IMR-90 (cell line): Measurements from ENCODE around the gene SENP5. TPM values are rescaled to one million over a fixed set of nuclear protein-coding genes. Genes with fewer than 3 reads are reported as not detected.

Experiments used
- ATAC-seq: fragments of 200-7000 bp; cut with Tn5 transposase; 2 replicates; pipeline ENCODE4 v1.9.1; 2020; ENCODE audit warnings: low read depth, mild to moderate bottlenecking, moderate library complexity
- BruUV-seq: library from RNA; stranded (reverse); fragments of 400-500 nt; replicated peaks from 2 replicates; lab custom pipeline; 2021; lab: Mats Ljungman, UMichigan
- CTCF ChIA-PET: fragments of 300-600 bp; formaldehyde crosslinking; extraction: SDS; loops from one replicate; lab custom pipeline; 2021; ENCODE audit warnings: antibody characterized with exemption; lab: Yijun Ruan, JAX
- POLR2A ChIA-PET: fragments of 300-600 bp; sonication (Branson Sonifier 250); formaldehyde crosslinking; loops from one replicate; lab custom pipeline; 2022; ENCODE audit warnings: antibody characterized with exemption; ENCODE audit not compliant: unreplicated experiment; lab: Charles Lee
- DNase-seq: peaks from one replicate; pipeline ENCODE4 v3.0.0; 2013
- H2AFZ ChIP-seq: replicated peaks from 2 replicates; pipeline ENCODE3; 2013; ENCODE audit warnings: low read length, mild to moderate bottlenecking; ENCODE audit not compliant: poor library complexity
- H2AK5ac ChIP-seq: 2 replicates; pipeline ENCODE4 v1.6.1; 2013; ENCODE audit warnings: low read depth, low read length, inconsistent platforms
- H2AK9ac ChIP-seq: replicated peaks from 2 replicates; pipeline ENCODE3; 2013; ENCODE audit warnings: mild to moderate bottlenecking, low read depth, low read length, moderate library complexity; ENCODE audit not compliant: poor library complexity
- H2BK120ac ChIP-seq: 2 replicates; pipeline ENCODE4 v1.6.1; 2013; ENCODE audit warnings: low read depth, low read length, inconsistent platforms
- H2BK15ac ChIP-seq: 3 replicates; pipeline ENCODE4 v1.6.1; 2013; ENCODE audit warnings: low read depth, low read length, inconsistent platforms
- H2BK20ac ChIP-seq: 2 replicates; pipeline ENCODE4 v1.6.1; 2013; ENCODE audit warnings: low read depth, mild to moderate bottlenecking, inconsistent platforms, low read length, moderate library complexity
- H2BK5ac ChIP-seq: 2 replicates; pipeline ENCODE4 v1.6.1; 2013; ENCODE audit warnings: mild to moderate bottlenecking, low read depth, low read length, inconsistent platforms; ENCODE audit not compliant: poor library complexity, severe bottlenecking
- H3K14ac ChIP-seq: replicated peaks from 2 replicates; pipeline ENCODE4 v1.6.1; 2013; ENCODE audit warnings: low read depth, low read length, inconsistent platforms
- H3K18ac ChIP-seq: 2 replicates; pipeline ENCODE4 v1.6.1; 2013; ENCODE audit warnings: low read depth, low read length, control low read depth
- H3K23ac ChIP-seq: 2 replicates; pipeline ENCODE4 v1.6.1; 2013; ENCODE audit warnings: low read depth, low read length, inconsistent platforms
- H3K27ac ChIP-seq: 2 replicates; pipeline ENCODE4 v1.5.1; 2013; ENCODE audit warnings: mild to moderate bottlenecking, control low read depth, low read length; ENCODE audit not compliant: insufficient read depth
- H3K27me3 ChIP-seq: 2 replicates; pipeline ENCODE4 v1.6.1; 2013; ENCODE audit warnings: low read length; ENCODE audit not compliant: control insufficient read depth, insufficient read depth
- H3K36me3 ChIP-seq: 2 replicates; pipeline ENCODE4 v1.6.1; 2013; ENCODE audit warnings: low read length, mixed read lengths; ENCODE audit not compliant: control insufficient read depth, insufficient read depth
- H3K4ac ChIP-seq: 2 replicates; pipeline ENCODE4 v1.6.1; 2013; ENCODE audit warnings: low read depth, low read length, inconsistent platforms
- H3K4me1 ChIP-seq: 2 replicates; pipeline ENCODE4 v1.6.1; 2013; ENCODE audit warnings: low read length, mixed read lengths; ENCODE audit not compliant: control insufficient read depth, insufficient read depth
- H3K4me2 ChIP-seq: 2 replicates; pipeline ENCODE4 v1.6.1; 2013; ENCODE audit warnings: low read depth, mild to moderate bottlenecking, control low read depth, low read length, moderate library complexity
- H3K4me3 ChIP-seq: 2 replicates; pipeline ENCODE4 v1.5.1; 2013; ENCODE audit warnings: low read depth, mild to moderate bottlenecking, control low read depth, low read length, moderate library complexity; ENCODE audit not compliant: insufficient read depth
- H3K56ac ChIP-seq: 2 replicates; pipeline ENCODE4 v1.6.1; 2013; ENCODE audit warnings: low read length, inconsistent platforms; ENCODE audit not compliant: insufficient read depth; ENCODE audit errors: extremely low read depth
- H3K79me1 ChIP-seq, 2 experiments: 2 replicates each; pipeline ENCODE4 v1.6.1; 2013; ENCODE audit warnings: low read length in 2 of 2, inconsistent platforms in 1 of 2, low read depth in 1 of 2
- H3K9ac ChIP-seq: 2 replicates; pipeline ENCODE4 v1.6.1; 2013; ENCODE audit warnings: low read depth, low read length, control low read depth
- H3K9me1 ChIP-seq: 2 replicates; pipeline ENCODE4 v1.6.1; 2013; ENCODE audit warnings: low read length, inconsistent platforms; ENCODE audit not compliant: insufficient read depth
- H3K9me3 ChIP-seq: 2 replicates; pipeline ENCODE4 v1.6.1; 2013; ENCODE audit warnings: low read length; ENCODE audit not compliant: control insufficient read depth, insufficient read depth
- H4K20me1 ChIP-seq: 2 replicates; pipeline ENCODE4 v1.6.1; 2013; ENCODE audit warnings: low read length, inconsistent platforms; ENCODE audit not compliant: insufficient read depth
- H4K5ac ChIP-seq: 2 replicates; pipeline ENCODE4 v1.6.1; 2013; ENCODE audit warnings: mild to moderate bottlenecking, low read depth, low read length, control low read depth
- H4K8ac ChIP-seq, 2 experiments: 2 replicates each; pipeline ENCODE4 v1.6.1; 2013; ENCODE audit warnings: low read depth in 2 of 2, low read length in 2 of 2, control low read depth in 1 of 2, inconsistent platforms in 1 of 2
- H4K91ac ChIP-seq: 2 replicates; pipeline ENCODE4 v1.6.1; 2013; ENCODE audit warnings: low read depth, low read length, inconsistent platforms; ENCODE audit not compliant: insufficient read depth
- NFE2L2 ChIP-seq: fragments of 150-350 bp; IDR thresholded peaks from 2 replicates; pipeline ENCODE4 v1.6.1; 2016; ENCODE audit warnings: low read depth, mild to moderate bottlenecking, low read length
- USF2 ChIP-seq: fragments of 150-350 bp; IDR thresholded peaks from 2 replicates; pipeline ENCODE4 v1.6.1; 2017; ENCODE audit warnings: mild to moderate bottlenecking, antibody characterized with exemption, low read length, low read depth
- WGBS, 2 experiments: methylation state at CpG; one replicate each; pipeline versions ENCODE4 v1.1.5 to v1.1.7; 2013; ENCODE audit warnings: missing lambda C conversion rate in 2 of 2; ENCODE audit not compliant: insufficient read length in 1 of 2; ENCODE audit errors: extremely low coverage in 2 of 2; 5-methylcytosine and 5-hydroxymethylcytosine counted together
- dilution Hi-C: fragments of 300-500 bp; cut with HindIII; formaldehyde crosslinking; loops from one replicate; pipeline ENCODE4 v1.14.3; 2018; ENCODE audit warnings: low sequenced_read_pairs; ENCODE audit not compliant: unreplicated experiment
- in situ Hi-C: fragments of 300-500 bp; cut with MboI; formaldehyde crosslinking; loops from 3 replicates; pipeline ENCODE4 v1.14.3; 2019; ENCODE audit warnings: low sequenced_read_pairs, inconsistent platforms, mixed read lengths
- intact Hi-C: fragments of 100-400 bp; cut with micrococcal nuclease; formaldehyde crosslinking; loops from 2 replicates; pipeline ENCODE4 v1.10.0; 2022
- polyA plus RNA-seq, 3 experiments: library from polyadenylated mRNA; depleted of rRNA; stranded (reverse); fragments of >200 nt; gene quantifications; 2 replicates each; pipeline ENCODE4 v1.2.3, GENCODE V29; 2012; ENCODE audit warnings: low replicate concordance in 1 of 3
- total RNA-seq: library from RNA; depleted of rRNA; stranded (reverse); fragments of >200 nt; gene quantifications from 2 replicates; pipeline ENCODE4 v1.2.3, GENCODE V29; 2012

Gene SENP5
- total and polyA plus RNA-seq, 2 of the 4 experiments (the other 2 are of a cell fraction) = 7.4 to 44.4 TPM

- Histone ChIP-seq H2BK5ac (no peak overlapping the region), H3K9me1 (no peaks in the 10 kb centered on the region; the same call in 1 of the 2 replicates), H4K91ac (no peak overlapping the region), H3K9ac (no peak overlapping the region), H3K27ac (no peak overlapping the region), H3K36me3 (peaks cover 35% of the 10 kb centered on the region), H3K4me2 (no peak overlapping the region), H3K4me3 (no peak overlapping the region), H3K4ac (no peak overlapping the region), H2AK9ac (no peak overlapping the region), H2AFZ (no peak overlapping the region), H2BK120ac (no peak overlapping the region), H3K27me3 (no peaks in the 10 kb centered on the region), H3K56ac (no peak overlapping the region), H4K5ac (no peak overlapping the region), H3K18ac (no peak overlapping the region), H3K14ac (no peak overlapping the region), H3K4me1 (peaks cover 3% of the 10 kb centered on the region), H4K8ac (no peak overlapping the region), H4K20me1 (peaks cover 12% of the 10 kb centered on the region), H2AK5ac (no peak overlapping the region), H3K9me3 (no peaks in the 10 kb centered on the region), H3K23ac (no peak overlapping the region), H2BK20ac (no peak overlapping the region), H3K79me1 (peaks cover 15 to 44% of the 10 kb centered on the region in 2 experiments), H2BK15ac (no peak overlapping the region)
- WGBS, 2 experiments = 57% methylated on average over 1 of the region's 2 CpGs; no CpG with 5 or more reads in 1 of the 2 experiments
- BruUV-seq = no TSS peak
- no peak for ATAC-seq
- ChIA-PET POLR2A (no interaction called here), CTCF (interaction anchor here (0.6 kb wide), 1 partner anchor 103 kb away, joined by 3 read pairs; no protein-coding TSS in a partner anchor)
- in situ Hi-C loops (no loop called here), intact Hi-C loops (no loop called here), dilution Hi-C loops (no loop called here)
- no peak for DNase-seq
- TF ChIP-seq NFE2L2 (0 out of 2 replicates have a peak, but pooled peaks have one; percentile 7), USF2 (no peak)
Measured at GRCh38 chr3:196938124-196938523, 70.4 kb downstream of the SENP5 start.
